GM18507 (cell line): ENCODE measurements around the gene THEM4.

Source experiments
- DNase-seq: peaks from one replicate; pipeline ENCODE4 v3.0.0; 2011; ENCODE audit warnings: low read depth; ENCODE audit not compliant: insufficient read length; ENCODE audit errors: extremely low spot score
- FAIRE-seq: peaks from 2 replicates; lab custom pipeline; 2011; peaks lifted over from hg19 to GRCh38; lab: Jason Lieb, UNC

The THEM4 gene

GRCh38 chr1:151909167-151910149 is at the start of gene THEM4:
THEM4 (minus strand) TSS chr1:151909511; CDS start chr1:151909458, 53 bp downstream.
- DNase-seq: peak; percentile 88
- peak; percentile 93 for FAIRE-seq

GRCh38 chr1:151958959-151959358 is 49.6 kb upstream of the THEM4 start:
- no peak for FAIRE-seq
- no peak for DNase-seq

- no peak for FAIRE-seq
- DNase-seq: no peak
Observed at GRCh38 chr1:151956957-151957497, 47.7 kb upstream of the THEM4 start.

DNA sequence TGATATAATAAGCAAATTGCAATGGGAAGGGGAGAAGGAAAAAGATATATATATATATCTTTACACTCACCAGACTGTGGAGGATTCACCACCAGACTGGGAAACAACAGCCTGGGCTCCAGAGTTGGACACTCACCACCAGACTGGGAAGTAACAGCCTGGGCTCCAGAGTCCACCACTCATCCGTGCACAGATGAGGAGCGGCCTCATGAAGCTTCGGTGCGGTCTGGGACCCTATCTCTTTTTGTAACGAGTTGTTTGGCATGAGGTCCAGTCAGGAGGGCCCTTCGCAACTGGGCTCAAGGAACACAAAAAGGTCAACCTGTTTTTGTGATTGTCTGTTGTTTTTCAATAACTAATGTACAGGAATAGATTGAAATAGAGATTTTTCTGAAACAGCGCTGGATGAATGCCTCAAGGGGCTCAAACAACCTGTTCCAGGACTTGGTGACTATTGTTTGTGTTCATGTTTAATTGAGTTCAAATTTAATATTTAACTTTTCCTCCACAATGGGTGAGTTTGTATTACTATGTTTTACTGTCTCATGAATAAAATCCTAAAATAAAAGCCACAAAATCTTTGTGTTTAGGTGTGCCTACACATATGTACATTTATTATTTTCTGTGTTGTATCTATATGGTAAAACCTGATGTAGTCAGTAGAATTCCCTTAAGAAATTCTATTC is 44.2 kb upstream of the THEM4 start:
- FAIRE-seq: no peak
- no peak for DNase-seq

- FAIRE-seq (no peak), DNase-seq (no peak)
Observed at GRCh38 chr1:151952811-151953210, 43.5 kb upstream of the THEM4 start.

GRCh38 chr1:151949371-151950193 is 40.3 kb upstream of the THEM4 start:
- no peak for FAIRE-seq
- no peak for DNase-seq

GRCh38 chr1:151948506-151948905 is 39.2 kb upstream of the THEM4 start:
- DNase-seq (no peak), FAIRE-seq (no peak)

- DNase-seq (no peak), FAIRE-seq (no peak)
Observed at GRCh38 chr1:151947140-151947539, 37.8 kb upstream of the THEM4 start.

GRCh38 chr1:151945725-151946722 is 36.7 kb upstream of the THEM4 start:
- DNase-seq: no peak

GRCh38 chr1:151944857-151945575 is 35.7 kb upstream of the THEM4 start:
- DNase-seq (no peak), FAIRE-seq (no peak)

More at GRCh38 chr1:151945725-151946722, 36.7 kb upstream of the THEM4 start:
- FAIRE-seq: no peak

- no peak for DNase-seq
- FAIRE-seq: no peak
Observed at GRCh38 chr1:151944126-151944856, 35.0 kb upstream of the THEM4 start.

- no peak for DNase-seq
- FAIRE-seq: no peak
Observed at GRCh38 chr1:151943591-151943990, 34.3 kb upstream of the THEM4 start.

DNA sequence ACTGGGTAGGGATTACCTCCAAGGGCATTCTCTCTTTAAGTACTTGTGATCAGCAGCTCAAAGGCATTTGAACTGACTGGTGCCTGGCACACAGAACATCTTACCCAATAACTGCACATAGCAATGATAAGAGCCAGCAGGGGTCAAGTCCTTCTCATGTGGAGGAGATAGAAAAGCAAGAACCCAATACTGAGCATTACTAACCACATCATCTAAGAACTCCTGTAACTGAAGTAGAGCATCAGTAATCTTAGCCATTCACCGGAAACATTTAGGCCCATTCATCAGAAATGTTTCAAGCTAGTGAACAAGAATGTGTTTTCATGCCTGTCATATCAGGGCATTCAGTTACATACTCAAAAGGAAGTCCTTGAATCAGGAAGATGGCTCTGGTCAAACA is 33.6 kb upstream of the THEM4 start:
- DNase-seq (no peak), FAIRE-seq (no peak)

DNA sequence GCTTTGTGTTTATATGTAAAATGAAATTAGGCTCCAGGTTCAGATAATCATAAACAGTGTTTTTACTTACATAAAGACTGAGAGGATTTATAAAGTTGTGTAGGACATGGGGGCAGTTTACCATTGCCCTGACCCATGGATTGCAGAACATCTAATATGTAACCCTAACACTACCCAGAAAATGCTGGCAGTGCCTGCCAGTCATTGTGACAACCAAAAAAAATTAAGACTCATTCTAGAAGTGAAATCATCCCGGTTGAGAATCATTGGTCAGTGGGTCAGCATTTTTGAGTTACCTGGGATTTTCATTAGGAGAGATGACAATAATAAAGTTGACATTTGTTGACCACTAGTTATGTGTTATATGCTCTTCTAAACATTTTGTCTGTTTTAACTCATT is 31.2 kb upstream of the THEM4 start:
- no peak for DNase-seq
- FAIRE-seq: no peak

DNA sequence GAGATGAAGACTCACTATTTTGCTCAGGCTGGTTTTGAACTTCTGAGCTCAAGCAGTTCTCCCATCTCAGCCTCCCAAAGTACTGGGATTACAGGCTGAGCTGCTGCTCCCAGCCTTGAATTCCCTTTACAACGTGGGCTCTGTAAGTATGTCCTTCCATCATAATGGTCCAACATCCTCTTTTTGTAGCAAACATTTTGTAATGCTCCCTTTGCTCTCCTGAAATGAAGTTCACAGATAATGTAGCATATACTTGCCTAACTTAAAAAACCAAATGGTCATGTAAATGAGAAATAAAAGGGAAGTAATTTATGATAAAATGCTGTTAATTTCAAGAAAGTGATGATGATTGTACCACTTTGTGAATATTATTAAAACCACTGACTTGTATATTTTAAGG is 30.5 kb upstream of the THEM4 start:
- FAIRE-seq (no peak), DNase-seq (no peak)

- FAIRE-seq (no peak), DNase-seq (no peak)
Observed at GRCh38 chr1:151939141-151939540, 29.8 kb upstream of the THEM4 start.

DNA sequence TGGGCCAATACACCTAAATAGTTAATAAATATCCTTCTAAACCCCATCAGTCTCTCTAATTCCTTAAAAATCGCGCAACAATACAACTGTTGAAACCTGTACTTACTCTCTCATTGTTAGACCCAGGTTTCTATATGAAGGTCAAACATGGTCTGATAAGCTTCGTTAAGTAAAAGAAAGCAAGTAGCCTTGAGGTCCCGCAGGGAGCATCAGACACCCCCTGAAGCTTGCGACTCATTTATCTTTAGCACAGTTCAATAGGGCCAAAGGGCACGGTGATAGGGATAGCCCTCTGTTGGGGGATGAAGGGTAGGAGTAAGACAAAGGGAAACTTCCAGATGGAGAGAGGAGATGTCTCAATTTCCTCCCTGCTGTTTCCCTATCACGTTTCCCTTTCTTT is 27.3 kb upstream of the THEM4 start:
- DNase-seq (no peak), FAIRE-seq (no peak)
